Endothelial cell of umbilical vein (primary cell): ENCODE results near the gene LILRB3. TPM values are rescaled to one million over a fixed set of nuclear protein-coding genes. Genes with fewer than 3 reads are reported as not detected.
"Not testable (repeated sequence)": the region's sequence is repeated elsewhere in the genome, so short reads cannot be mapped to it uniquely, and the experiment has no call there.

ENCODE experiments used
- BruUV-seq: library from RNA; stranded (reverse); fragments of 400-500 nt; replicated peaks from 2 replicates; lab custom pipeline; 2021; lab: Mats Ljungman, UMichigan
- CTCF ChIA-PET: fragments of 300-600, 350-600 bp; sonication (Branson Sonifier 250); formaldehyde crosslinking; loops from one replicate; lab custom pipeline; 2021; ENCODE audit warnings: antibody characterized with exemption, inconsistent platforms; lab: Charles Lee
- POLR2A ChIA-PET: fragments of 300-600, 350-600 bp; sonication (Branson Sonifier 250); formaldehyde crosslinking; loops from one replicate; lab custom pipeline; 2021; ENCODE audit warnings: antibody characterized with exemption, inconsistent platforms; lab: Charles Lee
- DNase-seq: peaks from one replicate; pipeline ENCODE4 v3.0.0-alpha.2; 2011; ENCODE audit warnings: low read depth, low spot score
- FAIRE-seq: peaks from 2 replicates; lab custom pipeline; 2011; peaks lifted over from hg19 to GRCh38; lab: Jason Lieb, UNC
- H2AFZ ChIP-seq: 2 replicates; pipeline ENCODE4 v1.6.0; 2012; ENCODE audit warnings: low read depth, low read length, control low read depth, inconsistent platforms
- H3K27ac ChIP-seq: 2 replicates; pipeline ENCODE4 v1.5.1; 2011; ENCODE audit warnings: low read depth, mild to moderate bottlenecking, control low read depth, low read length, moderate library complexity; ENCODE audit not compliant: insufficient read depth
- H3K27me3 ChIP-seq, 2 experiments: 2 replicates each; pipeline versions ENCODE4 v1.6.0 to v1.6.1; 2011; ENCODE audit warnings: low read length in 2 of 2, mixed read lengths in 1 of 2; ENCODE audit not compliant: control insufficient read depth in 2 of 2, insufficient read depth in 2 of 2
- H3K36me3 ChIP-seq, 2 experiments: 2 replicates in 1 of 2; 3 replicates in 1 of 2; pipeline ENCODE4 v1.5.1; 2011; ENCODE audit warnings: low read length in 2 of 2, mild to moderate bottlenecking in 1 of 2, moderate library complexity in 1 of 2; ENCODE audit not compliant: control insufficient read depth in 2 of 2, insufficient read depth in 2 of 2; ENCODE audit errors: extremely low read depth in 1 of 2
- H3K4me1 ChIP-seq: 3 replicates; pipeline ENCODE4 v1.5.1; 2011; ENCODE audit warnings: mild to moderate bottlenecking, low read length; ENCODE audit not compliant: control insufficient read depth, insufficient read depth; ENCODE audit errors: extremely low read depth
- H3K4me2 ChIP-seq: 2 replicates; pipeline ENCODE4 v1.6.1; 2011; ENCODE audit warnings: low read length, control low read depth, mixed read lengths; ENCODE audit not compliant: insufficient read depth
- H3K4me3 ChIP-seq, 3 experiments: fragments of 200-600 bp in 1 of 3; sonication (generic), shearing (Covaris generic) in 1 of 3; replicated peaks in 1 of 3; 2 replicates each; pipeline ENCODE4 v1.5.1; 2011 to 2016; ENCODE audit warnings: control low read depth in 3 of 3, low read length in 3 of 3, mild to moderate bottlenecking in 2 of 3, inconsistent platforms in 1 of 3, low read depth in 1 of 3, moderate library complexity in 1 of 3; ENCODE audit not compliant: insufficient read depth in 1 of 3
- H3K79me2 ChIP-seq: 2 replicates; pipeline ENCODE4 v1.6.0; 2012; ENCODE audit warnings: low read length, inconsistent platforms; ENCODE audit not compliant: control insufficient read depth, insufficient read depth
- H3K9ac ChIP-seq: replicated peaks from 2 replicates; pipeline ENCODE3; 2011; ENCODE audit warnings: low read length, control low read depth; ENCODE audit not compliant: insufficient read depth; ENCODE audit errors: extremely low read depth
- H3K9me1 ChIP-seq: replicated peaks from 3 replicates; pipeline ENCODE4 v1.6.0; 2011; ENCODE audit warnings: mild to moderate bottlenecking, low read length; ENCODE audit not compliant: control insufficient read depth, insufficient read depth; ENCODE audit errors: extremely low read depth
- H3K9me3 ChIP-seq: replicated peaks from 2 replicates; pipeline ENCODE4 v1.5.1; 2012; ENCODE audit warnings: low read length, inconsistent platforms; ENCODE audit not compliant: control insufficient read depth, insufficient read depth
- H4K20me1 ChIP-seq: replicated peaks from 2 replicates; pipeline ENCODE3; 2011; ENCODE audit warnings: mild to moderate bottlenecking, low read length; ENCODE audit not compliant: control insufficient read depth, insufficient read depth; ENCODE audit errors: extremely low read depth
- CTCF ChIP-seq, 2 donors: IDR thresholded peaks; 1 replicate in 1 of 2; 2 replicates in 1 of 2; pipeline ENCODE4 v1.5.1; 2011; ENCODE audit warnings: low read length in 2 of 2, mild to moderate bottlenecking in 2 of 2, moderate library complexity in 2 of 2, control low read depth in 1 of 2, inconsistent platforms in 1 of 2, low read depth in 1 of 2; ENCODE audit not compliant: insufficient read depth in 1 of 2; ENCODE audit errors: extremely low read depth in 1 of 2
- EZH2 ChIP-seq: IDR thresholded peaks from 2 replicates; pipeline ENCODE4 v1.6.1; 2012; ENCODE audit warnings: borderline replicate concordance, low read depth, mild to moderate bottlenecking, moderate library complexity, low read length, inconsistent platforms; ENCODE audit not compliant: severe bottlenecking
- FOS ChIP-seq: IDR thresholded peaks from 2 replicates; pipeline ENCODE4 v1.6.1; 2011; ENCODE audit warnings: mild to moderate bottlenecking, low read length, moderate library complexity, borderline replicate concordance; ENCODE audit not compliant: insufficient read depth
- GATA2 ChIP-seq: IDR thresholded peaks from 2 replicates; pipeline ENCODE4 v1.7.0; 2011; ENCODE audit warnings: low read depth, mild to moderate bottlenecking, moderate library complexity, mixed read lengths, low read length; ENCODE audit not compliant: insufficient read length, insufficient read depth
- JUN ChIP-seq: IDR thresholded peaks from 2 replicates; pipeline ENCODE4 v1.6.1; 2011; ENCODE audit warnings: borderline replicate concordance, low read depth; ENCODE audit not compliant: insufficient read length, insufficient read depth
- MYC ChIP-seq: IDR thresholded peaks from one replicate; pipeline ENCODE4 v1.6.1; 2011; ENCODE audit warnings: mild to moderate bottlenecking, low read depth, low read length
- POLR2A ChIP-seq: IDR thresholded peaks from 2 replicates; pipeline ENCODE4 v1.6.1; 2012; ENCODE audit warnings: low read depth, mild to moderate bottlenecking, control low read depth, low read length
- POLR2AphosphoS5 ChIP-seq: IDR thresholded peaks from 2 replicates; pipeline ENCODE4 v1.6.1; 2012; ENCODE audit warnings: low read depth, mild to moderate bottlenecking, control low read depth, low read length, moderate library complexity; ENCODE audit not compliant: insufficient read depth
- dilution Hi-C: fragments of 300-500 bp; cut with MboI; formaldehyde crosslinking; loops from one replicate; pipeline ENCODE4 v1.15.0; 2019; ENCODE audit warnings: low sequenced_read_pairs; ENCODE audit not compliant: extremely low pct_ligation_motif_present
- intact Hi-C: fragments of 100-400 bp; cut with micrococcal nuclease; formaldehyde crosslinking; loops from one replicate; pipeline ENCODE4 v1.10.0; 2022
- polyA plus RNA-seq, 4 experiments: library from polyadenylated mRNA; depleted of rRNA in 3 of 4; stranded (reverse) in 3 of 4; unstranded in 1 of 4; fragments of >200 nt; gene quantifications; 2 replicates each; pipeline versions ENCODE4 v1.2.1 to v1.2.3, GENCODE V29; 2011 to 2012; ENCODE audit warnings: missing spikeins in 1 of 4
- total RNA-seq: library from RNA; stranded (reverse); gene quantifications from 2 replicates; pipeline ENCODE4 v1.2.3, GENCODE V29; 2021
- TF ChIP-seq, protein P1 (sequence below): IDR thresholded peaks from 2 replicates; pipeline ENCODE4 v1.6.1; 2011; ENCODE audit not compliant: insufficient read depth, insufficient read length

LILRB3 gene
- total and polyA plus RNA-seq, 2 donors (not counting 3 experiments of a cell fraction or from before 2014, with no cell fraction given) = not detected

GRCh38 chr19:54216869-54217268, 5.9 kb downstream of the LILRB3 start:
- H3K4me2 ChIP-seq = no peak overlapping the region
- dilution Hi-C loops (no loop called here), intact Hi-C loops (no loop called here)
- no peaks in the 10 kb centered on the region for H3K4me1 ChIP-seq
- TF ChIP-seq CTCF (IDR thresholded peaks at IDR 0.05; ENCODE audit: extremely low read depth in 1 of 2, insufficient read depth in 1 of 2, low read depth in 1 of 2, low read length in 2 of 2) (no peak), EZH2 (no peak), MYC (no peak), FOS (no peak), POLR2A (no peak), GATA2 (no peak), JUN (no peak), POLR2AphosphoS5 (no peak)
- TF ChIP-seq, protein P1, sequence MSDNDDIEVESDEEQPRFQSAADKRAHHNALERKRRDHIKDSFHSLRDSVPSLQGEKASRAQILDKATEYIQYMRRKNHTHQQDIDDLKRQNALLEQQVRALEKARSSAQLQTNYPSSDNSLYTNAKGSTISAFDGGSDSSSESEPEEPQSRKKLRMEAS = no peak
- H3K27me3 ChIP-seq = no peaks in the 10 kb centered on the region
- no peak for FAIRE-seq
- BruUV-seq = no TSS peak
- ChIA-PET POLR2A (no interaction called here), CTCF (no interaction called here)
- H3K9ac ChIP-seq = no peak overlapping the region
- no peak overlapping the region for H2AFZ ChIP-seq
- no peaks in the 10 kb centered on the region for H3K36me3 ChIP-seq
- no peak for DNase-seq
- H3K27ac ChIP-seq = no peak overlapping the region
- no peaks in the 10 kb centered on the region for H3K9me1 ChIP-seq
- H3K9me3 ChIP-seq = no peaks in the 10 kb centered on the region
- no peak overlapping the region for H3K4me3 ChIP-seq
- H3K79me2 ChIP-seq = no peaks in the 10 kb centered on the region
- no peaks in the 10 kb centered on the region for H4K20me1 ChIP-seq

DNA sequence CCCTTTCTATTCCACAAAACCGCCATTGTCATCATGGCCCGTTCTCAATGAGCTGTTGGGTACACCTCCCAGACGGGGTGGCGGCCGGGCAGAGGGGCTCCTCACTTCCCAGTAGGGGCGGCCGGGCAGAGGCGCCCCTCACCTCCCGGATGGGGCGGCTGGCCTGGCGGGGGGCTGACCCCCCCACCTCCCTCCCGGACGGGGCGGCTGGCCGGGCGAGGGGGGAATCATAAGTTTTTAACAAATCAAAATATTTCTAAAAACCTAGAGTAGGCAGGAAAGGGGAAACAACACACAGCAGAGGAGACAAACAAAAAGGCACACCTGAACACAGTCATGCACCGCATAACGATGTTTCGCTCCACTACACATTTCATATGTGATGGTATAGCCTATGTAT, 8.1 kb downstream of the LILRB3 start:
- BruUV-seq, H3K27ac ChIP-seq, dilution Hi-C loops, H3K27me3 ChIP-seq, H4K20me1 ChIP-seq, H3K9me1 ChIP-seq, H3K4me1 ChIP-seq, H3K4me3 ChIP-seq, H3K9ac ChIP-seq, H3K4me2 ChIP-seq, H3K9me3 ChIP-seq, H3K79me2 ChIP-seq, intact Hi-C loops, FAIRE-seq, DNase-seq, CTCF ChIA-PET, H2AFZ ChIP-seq, H3K36me3 ChIP-seq, POLR2A ChIA-PET: not testable (repeated sequence)

DNA sequence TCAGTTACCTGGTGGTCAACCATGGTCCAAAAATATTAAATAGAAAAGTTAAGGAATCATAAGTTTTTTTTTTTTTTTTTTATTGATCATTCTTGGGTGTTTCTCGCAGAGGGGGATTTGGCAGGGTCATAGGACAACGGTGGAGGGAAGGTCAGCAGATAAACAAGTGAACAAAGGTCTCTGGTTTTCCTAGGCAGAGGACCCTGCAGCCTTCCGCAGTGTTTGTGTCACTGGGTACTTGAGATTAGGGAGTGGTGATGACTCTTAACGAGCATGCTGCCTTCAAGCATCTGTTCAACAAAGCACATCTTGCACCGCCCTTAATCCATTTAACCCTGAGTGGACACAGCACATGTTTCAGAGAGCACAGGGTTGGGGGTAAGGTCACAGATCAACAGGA, 8.6 kb downstream of the LILRB3 start:
- FAIRE-seq, CTCF ChIA-PET: not testable (repeated sequence)

More for the DNA sequence above, 8.6 kb downstream of the LILRB3 start:
- H3K36me3 ChIP-seq, BruUV-seq, H4K20me1 ChIP-seq, H3K9me3 ChIP-seq, H3K4me1 ChIP-seq, dilution Hi-C loops, H3K9ac ChIP-seq, H3K9me1 ChIP-seq, H3K4me2 ChIP-seq, H3K27me3 ChIP-seq, intact Hi-C loops, DNase-seq, H3K27ac ChIP-seq, POLR2A ChIA-PET, H3K79me2 ChIP-seq, H3K4me3 ChIP-seq, H2AFZ ChIP-seq: not testable (repeated sequence)
